GM21360 (cell line): ENCODE measurements around the gene TM2D1.

Experiments
- ATAC-seq: cut with Tn5 transposase; IDR thresholded peaks from one replicate; pipeline ENCODE4 v1.9.1; 2021; ENCODE audit warnings: mild to moderate bottlenecking, moderate library complexity; ENCODE audit not compliant: unreplicated experiment

TM2D1 gene

GRCh38 chr1:61645476-61645875 lies 79.5 kb downstream of the TM2D1 start:
- ATAC-seq: no peak

- ATAC-seq: no peak
These were observed 80.6 kb downstream of the TM2D1 start for GRCh38 chr1:61644303-61644702.

GRCh38 chr1:61642475-61643232 lies 82.3 kb downstream of the TM2D1 start:
- no peak for ATAC-seq

GRCh38 chr1:61641578-61642336 lies 83.2 kb downstream of the TM2D1 start:
- ATAC-seq: peak; percentile 99

GRCh38 chr1:61640531-61641530 lies 84.1 kb downstream of the TM2D1 start:
- no peak for ATAC-seq

- no peak for ATAC-seq
These were observed 85.2 kb downstream of the TM2D1 start for GRCh38 chr1:61639608-61640336.

- ATAC-seq: no peak
These were observed 85.9 kb downstream of the TM2D1 start for GRCh38 chr1:61638911-61639605.

- ATAC-seq: no peak
These were observed 86.6 kb downstream of the TM2D1 start for GRCh38 chr1:61638296-61638695.

- no peak for ATAC-seq
These were observed 87.5 kb downstream of the TM2D1 start for GRCh38 chr1:61637470-61637869.

- no peak for ATAC-seq
These were observed 88.1 kb downstream of the TM2D1 start for GRCh38 chr1:61636814-61637213.

- ATAC-seq: no peak
These were observed 88.6 kb downstream of the TM2D1 start for GRCh38 chr1:61636376-61636775.

GRCh38 chr1:61635557-61635956 lies 89.4 kb downstream of the TM2D1 start:
- ATAC-seq: no peak

GRCh38 chr1:61631436-61631835 lies 93.5 kb downstream of the TM2D1 start:
- ATAC-seq: no peak
